GM21786 (cell line): ENCODE results near the gene HOXD12.

ENCODE experiments used
- ATAC-seq: cut with Tn5 transposase; IDR thresholded peaks from one replicate; pipeline ENCODE4 v1.9.1; 2021; ENCODE audit not compliant: unreplicated experiment

HOXD12 gene

DNA sequence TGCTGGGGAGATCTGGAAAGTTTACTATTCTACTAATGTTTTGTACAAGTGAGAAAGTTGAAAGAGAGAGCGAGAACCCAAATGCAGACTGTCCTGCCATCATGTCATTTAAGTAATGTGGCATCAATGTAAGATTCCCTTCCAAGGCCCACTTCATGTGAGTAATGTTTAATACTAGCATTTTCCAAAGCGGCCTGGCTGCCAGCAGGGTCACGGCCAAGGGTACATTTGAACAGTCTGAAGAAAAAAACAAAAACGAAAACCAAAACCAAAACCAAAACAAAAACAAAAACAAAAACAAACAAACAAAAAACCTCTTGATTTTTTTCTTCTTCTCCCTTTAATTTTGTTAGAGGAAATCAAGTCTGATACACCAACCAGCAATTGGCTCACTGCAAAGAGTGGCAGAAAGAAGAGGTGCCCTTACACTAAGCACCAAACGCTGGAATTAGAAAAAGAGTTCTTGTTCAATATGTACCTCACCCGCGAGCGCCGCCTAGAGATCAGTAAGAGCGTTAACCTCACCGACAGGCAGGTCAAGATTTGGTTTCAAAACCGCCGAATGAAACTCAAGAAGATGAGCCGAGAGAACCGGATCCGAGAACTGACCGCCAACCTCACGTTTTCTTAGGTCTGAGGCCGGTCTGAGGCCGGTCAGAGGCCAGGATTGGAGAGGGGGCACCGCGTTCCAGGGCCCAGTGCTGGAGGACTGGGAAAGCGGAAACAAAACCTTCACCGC lies 19.2 kb downstream of the HOXD12 start:
- ATAC-seq = no peak

GRCh38 chr2:176120364-176121189 lies 21.0 kb downstream of the HOXD12 start:
- ATAC-seq = no peak

DNA sequence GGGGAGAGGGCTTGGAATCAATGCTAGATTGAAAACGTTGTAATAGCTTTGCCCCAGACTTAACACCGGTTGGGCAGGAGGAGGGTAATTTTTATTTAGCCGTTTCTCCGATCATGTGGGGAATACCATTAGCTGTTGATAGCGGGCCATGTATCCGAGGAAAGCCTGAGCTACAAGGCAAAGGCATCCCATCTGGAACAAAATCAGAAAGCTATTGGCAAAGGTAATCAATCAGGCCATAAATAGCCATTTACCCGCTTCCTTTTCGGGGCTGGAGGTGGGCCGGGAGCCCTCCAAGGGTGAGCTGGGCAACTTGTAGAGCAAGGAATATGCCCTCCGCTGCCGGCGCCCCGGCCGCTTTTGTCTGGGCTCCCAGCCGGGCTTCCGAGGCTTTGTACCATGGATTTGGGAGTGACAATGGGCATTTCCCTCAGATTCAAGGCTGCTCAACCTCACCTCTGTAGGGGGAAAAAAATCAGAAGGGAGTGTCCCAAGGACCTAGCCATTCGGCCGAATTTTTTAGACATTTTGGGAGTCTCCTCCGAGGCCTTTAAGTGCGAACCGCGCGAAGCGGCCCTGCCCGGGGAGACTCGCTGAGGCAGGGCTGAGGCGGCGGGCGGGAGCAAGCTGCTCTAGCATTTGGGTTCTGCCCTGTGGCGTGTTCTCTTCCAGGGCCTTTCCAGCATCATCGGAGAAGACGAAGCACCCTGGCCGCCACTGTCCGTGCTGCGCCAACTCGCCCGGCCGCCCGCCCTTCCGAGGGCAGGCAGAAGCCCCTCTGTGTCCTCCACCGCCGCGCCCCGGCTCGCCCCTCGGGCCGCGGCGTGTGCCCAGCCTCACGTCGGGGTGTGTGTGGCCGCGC lies 21.8 kb downstream of the HOXD12 start:
- no peak for ATAC-seq

DNA sequence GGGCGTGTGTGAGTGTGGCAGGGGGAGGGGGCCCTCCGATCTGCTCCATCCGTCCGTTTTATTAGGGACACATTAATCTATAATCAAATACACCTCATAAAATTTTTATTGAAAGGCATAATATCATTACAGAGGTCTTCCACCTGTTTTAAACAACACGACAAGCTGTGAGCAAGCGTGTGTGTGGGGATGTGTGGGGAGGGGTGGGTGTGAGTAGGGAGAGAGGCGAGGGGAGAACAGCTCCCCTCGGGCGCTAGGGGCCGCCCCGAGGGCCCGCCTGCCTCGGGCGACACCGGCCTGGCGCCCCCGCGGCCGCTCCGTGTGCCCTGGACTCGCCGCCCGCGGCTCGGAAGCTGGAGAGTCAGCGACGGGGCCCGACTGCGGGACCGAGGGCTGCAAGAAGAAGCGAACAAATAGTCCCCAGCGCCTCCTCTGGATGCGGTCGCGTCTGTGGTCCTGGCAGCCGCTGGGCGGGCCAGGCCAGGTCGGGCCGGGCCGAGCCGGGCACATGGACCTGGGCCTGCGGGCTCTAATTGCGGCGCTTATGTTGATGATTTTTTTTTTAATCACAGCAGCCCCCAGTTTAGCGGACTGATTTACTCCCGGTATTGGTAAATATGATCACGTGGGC lies 22.6 kb downstream of the HOXD12 start:
- no peak for ATAC-seq

- no peak for ATAC-seq
Measured at GRCh38 chr2:176122683-176123410, 23.3 kb downstream of the HOXD12 start, which contains the start of gene HOXD9. Gene HOXD9 (plus strand): TSS chr2:176122719. CDS start chr2:176122769, 50 bp downstream.

GRCh38 chr2:176123411-176124109 lies 24.0 kb downstream of the HOXD12 start:
- no peak for ATAC-seq

- ATAC-seq = no peak
Measured at GRCh38 chr2:176124110-176124946, 24.7 kb downstream of the HOXD12 start.

- ATAC-seq = no peak
Measured at GRCh38 chr2:176124947-176125771, 25.6 kb downstream of the HOXD12 start.

DNA sequence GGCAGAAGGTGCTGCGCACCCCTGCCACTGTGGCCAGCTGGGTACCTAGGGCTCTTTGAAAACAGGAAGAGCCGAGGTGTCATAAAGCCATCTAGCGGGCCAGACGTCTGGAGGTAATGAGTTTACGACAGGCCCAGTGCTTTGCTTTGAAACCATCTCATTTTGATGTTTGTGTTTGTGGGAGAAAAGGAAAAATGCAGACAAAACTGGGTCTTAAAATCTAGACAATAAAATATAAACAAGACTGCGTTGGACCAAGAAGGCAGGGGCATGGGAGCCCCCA lies 26.1 kb downstream of the HOXD12 start:
- ATAC-seq = no peak

DNA sequence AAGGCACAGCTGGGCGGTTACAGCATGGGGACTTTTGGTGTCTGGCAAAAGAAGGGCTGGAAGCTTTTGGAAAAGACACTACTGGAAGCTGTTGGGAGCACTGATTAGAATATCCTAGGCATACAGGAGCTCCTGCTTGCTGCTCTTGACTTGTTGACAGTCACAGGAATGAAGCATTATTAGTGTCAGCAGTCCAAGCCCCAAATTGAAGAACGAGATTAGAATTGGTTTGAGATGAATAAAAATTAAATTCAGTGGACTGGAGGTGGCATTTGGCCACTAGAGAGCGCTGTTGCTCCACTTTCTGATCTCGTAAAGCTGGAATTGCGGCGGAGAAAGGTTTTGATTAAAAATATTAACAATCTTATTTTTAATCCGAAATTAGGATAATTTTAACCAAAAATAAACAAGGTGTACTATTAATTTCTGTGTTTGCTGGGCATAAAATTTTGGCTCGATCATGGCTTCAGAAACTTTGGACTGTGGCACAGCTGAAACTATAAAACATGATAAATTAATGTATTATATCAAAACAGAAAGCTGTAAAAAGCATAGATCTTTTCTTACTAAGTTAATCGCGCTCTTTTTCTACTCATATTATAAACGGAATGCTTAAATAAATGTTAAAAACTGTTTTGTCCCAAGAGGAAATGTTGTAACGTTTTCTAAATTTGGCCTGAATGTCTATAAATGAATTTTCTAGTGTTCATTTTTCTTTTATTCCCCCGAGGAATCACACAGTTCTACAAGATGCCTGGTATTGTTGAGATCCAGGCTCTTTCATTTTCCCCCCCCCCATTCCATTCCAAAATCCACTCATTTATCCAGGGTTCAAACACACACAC lies 27.6 kb downstream of the HOXD12 start:
- ATAC-seq = no peak

- no peak for ATAC-seq
Measured at GRCh38 chr2:176127774-176128072, 28.1 kb downstream of the HOXD12 start.

GRCh38 chr2:176128172-176128981 lies 28.8 kb downstream of the HOXD12 start:
- ATAC-seq = no peak

- ATAC-seq = no peak
Measured at GRCh38 chr2:176128982-176129796, 29.6 kb downstream of the HOXD12 start, which contains the start of gene HOXD8. Gene HOXD8 (plus strand): TSS chr2:176129705. CDS start chr2:176130367, 662 bp downstream.

DNA sequence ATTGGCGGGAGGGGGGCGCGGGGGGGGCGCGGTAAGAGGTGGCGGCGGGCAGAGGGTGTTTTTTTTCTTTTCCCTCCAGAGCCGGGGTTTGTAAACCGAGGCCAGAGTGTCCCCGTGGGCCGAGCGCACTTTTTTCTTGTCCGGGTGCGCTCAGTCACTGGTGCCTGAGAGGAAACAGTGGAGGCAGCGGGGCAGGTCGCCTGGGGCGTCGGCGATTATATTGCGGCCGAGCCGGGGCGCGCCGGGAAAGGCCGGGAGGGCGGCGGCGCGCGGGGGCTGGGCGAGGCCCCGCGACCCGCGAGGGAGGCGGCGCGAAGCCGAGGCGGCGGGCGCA lies 30.2 kb downstream of the HOXD12 start:
- no peak for ATAC-seq

DNA sequence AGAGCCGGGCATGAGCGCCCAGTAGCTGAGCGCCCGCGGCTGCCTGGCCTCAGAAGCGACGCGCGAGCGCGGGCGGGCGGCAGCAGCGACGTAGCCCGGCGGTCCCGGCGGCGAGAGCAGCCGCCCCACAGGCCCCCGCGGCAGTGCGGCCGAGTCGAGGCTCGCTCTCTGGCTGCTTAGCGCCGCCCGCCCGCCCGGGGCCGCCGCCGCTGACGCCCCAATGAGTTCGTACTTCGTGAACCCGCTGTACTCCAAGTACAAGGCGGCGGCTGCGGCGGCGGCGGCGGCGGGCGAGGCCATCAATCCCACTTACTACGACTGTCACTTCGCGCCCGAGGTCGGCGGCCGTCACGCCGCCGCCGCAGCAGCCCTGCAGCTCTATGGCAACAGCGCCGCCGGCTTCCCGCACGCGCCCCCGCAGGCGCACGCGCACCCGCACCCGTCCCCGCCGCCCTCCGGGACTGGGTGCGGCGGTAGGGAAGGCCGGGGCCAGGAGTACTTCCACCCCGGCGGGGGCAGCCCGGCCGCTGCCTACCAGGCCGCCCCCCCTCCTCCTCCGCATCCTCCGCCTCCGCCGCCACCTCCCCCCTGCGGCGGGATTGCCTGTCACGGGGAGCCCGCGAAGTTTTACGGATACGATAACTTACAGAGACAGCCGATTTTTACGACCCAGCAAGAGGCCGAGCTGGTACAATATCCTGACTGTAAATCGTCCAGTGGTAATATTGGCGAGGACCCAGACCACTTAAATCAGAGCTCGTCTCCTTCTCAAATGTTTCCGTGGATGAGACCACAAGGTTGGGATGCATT lies 30.8 kb downstream of the HOXD12 start:
- ATAC-seq = no peak
